Adrenal gland (tissue), 12 donors: ENCODE measurements around the gene AP2M1. TPM values are rescaled to one million over a fixed set of nuclear protein-coding genes. Genes with fewer than 3 reads are reported as not detected.

Experiments
- DNase-seq, 7 donors: peaks; one replicate each; pipeline ENCODE4 v3.0.0-alpha.2; 2019 to 2020
- H3K27ac ChIP-seq, 5 donors: fragments of 200-600 bp; sonication (generic) in 4 of 5; 1 replicate in 3 of 5; 2 replicates in 2 of 5; pipeline versions ENCODE4 v1.5.1 to v1.8.0; 2016 to 2020; ENCODE audit warnings: mild to moderate bottlenecking in 1 of 5
- H3K27me3 ChIP-seq: fragments of 200-600 bp; 2 replicates; pipeline ENCODE4 v1.8.0; 2021
- H3K36me3 ChIP-seq, 2 donors: fragments of 200-600 bp; replicated peaks in 1 of 2; 1 replicate in 1 of 2; 2 replicates in 1 of 2; pipeline versions ENCODE4 v1.5.1 to v1.8.0; 2018 to 2022
- H3K4me1 ChIP-seq, 2 donors: fragments of 200-600 bp; replicated peaks in 1 of 2; 1 replicate in 1 of 2; 2 replicates in 1 of 2; pipeline versions ENCODE4 v1.5.1 to v1.8.0; 2018 to 2021
- H3K4me3 ChIP-seq, 4 donors: fragments of 200-600 bp; sonication (generic) in 3 of 4; one replicate each; pipeline ENCODE4 v1.5.1; 2016 to 2018
- H3K9me3 ChIP-seq, 3 donors: fragments of 200-600 bp; sonication (generic) in 1 of 3; replicated peaks in 1 of 3; 1 replicate in 2 of 3; 2 replicates in 1 of 3; pipeline versions ENCODE4 v1.5.1 to v1.8.0; 2016 to 2021
- POLR2A ChIP-seq, 2 donors: fragments of 450-650 bp; IDR thresholded peaks; one replicate each; pipeline ENCODE4 v1.6.1; 2017; ENCODE audit warnings: antibody characterized with exemption in 2 of 2, mild to moderate bottlenecking in 2 of 2, moderate library complexity in 1 of 2
- WGBS, 4 donors: extraction: QIAGEN DNeasy Blood & Tissue Kit in 2 of 4; methylation state at CpG; one replicate each; pipeline versions ENCODE4 v1.1.5 to v1.1.7; 2013 to 2017; 5-methylcytosine and 5-hydroxymethylcytosine counted together
- intact Hi-C, 2 donors: fragments of 100-400 bp; cut with DNase I; formaldehyde crosslinking; loops; one replicate each; pipeline versions ENCODE4 v1.14.1 to v1.15.0; 2022 to 2023
- polyA plus RNA-seq, 3 donors: library from polyadenylated mRNA; stranded (reverse); fragments of 200-250 nt in 2 of 3; fragments of 350-450 nt in 1 of 3; fragmentation: Illumina TruSeq in 1 of 3; extraction: RNeasy Lipid Tissue Mini Kit (QIAGEN cat#74804) in 1 of 3; gene quantifications; one replicate each; pipeline ENCODE4 v1.2.3, GENCODE V29; 2013 to 2014
- total RNA-seq, 9 donors: library from RNA; depleted of rRNA in 4 of 9; stranded (reverse); fragments of >200 nt in 4 of 9; fragments of 120-200 nt in 1 of 9; fragmentation: NEBNext Ultra II Directional in 1 of 9; extraction: Animal tissue kit (Norgen Biotek cat#: 25700) in 1 of 9; gene quantifications; one replicate each; pipeline versions ENCODE4 v1.1.0 to v1.2.4, GENCODE V29; 2013 to 2023
- TF ChIP-seq, protein P1 (sequence below), 6 experiments: fragments of 450-650 bp in 4 of 6; fragments of 200-600 bp in 2 of 6; sonication (generic) in 1 of 6; IDR thresholded peaks; 1 replicate in 5 of 6; 2 replicates in 1 of 6; pipeline versions ENCODE4 v1.5.1 to v1.8.0; 2016 to 2021; ENCODE audit warnings: antibody characterized with exemption in 6 of 6, mild to moderate bottlenecking in 2 of 6, moderate library complexity in 1 of 6
- donor health status: healthy with polysubstance abuse.
- donor health status: Bipolar disorder and iron deficiency.
- donor health status: DM: yes; HTN: yes; CAD: no.
- donor health status: DM: no; HTN: no; CAD: no.
- donor health status: DM: no; HTN: no; CAD: no.
- donor health status: DM: yes; HTN: yes; CAD: no.

Gene AP2M1
- total and polyA plus RNA-seq, 12 donors = 250 to 882 (median 510) TPM

DNA sequence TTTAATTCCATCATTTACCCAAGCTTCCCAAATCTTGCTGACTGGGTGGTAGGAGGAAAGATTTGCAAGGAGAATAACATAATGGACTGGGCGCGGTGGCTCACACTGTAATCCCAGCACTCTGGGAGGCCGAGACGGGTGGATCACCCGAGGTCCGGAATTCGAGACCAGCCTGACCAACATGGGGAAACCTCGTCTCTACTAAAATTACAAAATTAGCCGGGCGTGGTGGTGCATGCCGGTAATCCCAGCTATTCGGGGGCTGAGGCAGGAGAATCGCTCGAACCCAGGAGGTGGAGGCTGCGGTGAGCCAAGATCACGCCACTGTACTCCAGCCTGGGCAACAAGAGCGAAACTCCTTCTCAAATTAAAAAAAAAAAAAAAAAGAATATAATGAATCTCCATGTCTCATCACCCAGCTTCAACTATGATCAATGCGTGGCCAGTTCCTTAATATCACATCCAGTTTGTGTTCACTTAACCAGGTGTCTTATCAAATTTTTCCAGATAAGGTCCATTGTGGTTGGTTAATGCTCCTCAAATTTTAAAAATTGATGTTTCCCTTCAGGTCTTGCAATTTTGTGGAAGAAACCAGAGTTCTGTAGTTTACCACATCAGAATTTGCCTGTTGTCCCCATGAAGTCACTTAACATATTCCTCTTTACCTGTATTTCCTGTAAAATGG is 10.0 kb downstream of the AP2M1 start:
- Histone ChIP-seq H3K9me3 (no peaks in the 10 kb centered on the region), H3K4me3 (no peak overlapping the region), H3K4me1 (peaks cover 24 to 46% of the 10 kb centered on the region in 2 donors), H3K36me3 (peaks cover 0 to 75% of the 10 kb centered on the region in 2 donors), H3K27ac (peak overlapping the region in 4 of 5 donors; percentile 76 to 92 (median 90)), H3K27me3 (no peaks in the 10 kb centered on the region)
- TF ChIP-seq, protein P1, sequence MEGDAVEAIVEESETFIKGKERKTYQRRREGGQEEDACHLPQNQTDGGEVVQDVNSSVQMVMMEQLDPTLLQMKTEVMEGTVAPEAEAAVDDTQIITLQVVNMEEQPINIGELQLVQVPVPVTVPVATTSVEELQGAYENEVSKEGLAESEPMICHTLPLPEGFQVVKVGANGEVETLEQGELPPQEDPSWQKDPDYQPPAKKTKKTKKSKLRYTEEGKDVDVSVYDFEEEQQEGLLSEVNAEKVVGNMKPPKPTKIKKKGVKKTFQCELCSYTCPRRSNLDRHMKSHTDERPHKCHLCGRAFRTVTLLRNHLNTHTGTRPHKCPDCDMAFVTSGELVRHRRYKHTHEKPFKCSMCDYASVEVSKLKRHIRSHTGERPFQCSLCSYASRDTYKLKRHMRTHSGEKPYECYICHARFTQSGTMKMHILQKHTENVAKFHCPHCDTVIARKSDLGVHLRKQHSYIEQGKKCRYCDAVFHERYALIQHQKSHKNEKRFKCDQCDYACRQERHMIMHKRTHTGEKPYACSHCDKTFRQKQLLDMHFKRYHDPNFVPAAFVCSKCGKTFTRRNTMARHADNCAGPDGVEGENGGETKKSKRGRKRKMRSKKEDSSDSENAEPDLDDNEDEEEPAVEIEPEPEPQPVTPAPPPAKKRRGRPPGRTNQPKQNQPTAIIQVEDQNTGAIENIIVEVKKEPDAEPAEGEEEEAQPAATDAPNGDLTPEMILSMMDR (IDR thresholded peaks at IDR 0.05) = no peak
- no peak for TF ChIP-seq POLR2A (IDR thresholded peaks at IDR 0.05)
- DNase-seq = no peak
- WGBS, 4 donors = 86 to 95% (median 93%) methylated on average over 17 to 18 of the region's 18 CpGs
- intact Hi-C loops = no loop called here

DNA sequence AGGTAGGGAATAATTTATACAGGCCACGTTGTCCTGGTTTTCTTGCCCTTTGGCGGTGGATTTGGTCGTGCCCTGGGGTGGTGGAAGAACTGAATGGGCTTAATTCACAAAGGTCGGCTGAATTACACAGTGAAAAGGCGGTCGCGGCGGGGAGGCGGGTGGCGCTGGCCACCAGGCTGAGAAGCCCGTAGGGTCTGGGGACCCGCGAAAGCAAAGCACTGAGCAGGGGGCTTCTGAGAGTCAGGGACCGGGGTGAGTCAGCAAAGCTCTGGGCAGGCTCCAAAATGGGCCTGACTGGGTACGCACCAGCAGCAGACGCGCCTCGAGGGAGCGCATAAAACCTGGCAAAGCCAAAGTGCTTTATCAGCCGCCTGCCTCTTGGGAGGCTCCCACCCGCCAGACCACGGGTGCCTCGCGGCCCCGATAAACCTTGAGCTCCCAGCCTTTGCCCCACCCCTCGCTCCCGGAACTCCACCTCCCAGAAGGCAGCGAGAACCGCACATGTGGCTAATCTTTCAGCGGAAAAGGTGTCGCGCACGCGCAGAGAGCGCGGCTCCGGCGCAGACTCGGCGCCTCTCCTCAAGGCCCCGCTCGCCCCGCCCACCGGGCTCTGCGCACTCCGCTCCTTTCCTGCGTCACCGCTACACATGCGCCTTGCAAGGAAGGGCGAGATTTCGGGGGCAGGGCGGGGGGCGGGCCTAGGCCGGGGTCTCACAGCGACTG is 11.0 kb downstream of the AP2M1 start:
- H3K27ac ChIP-seq = peak overlapping the region; percentile 35 to 92 (median 87)
- intact Hi-C loops = no loop called here
- TF ChIP-seq, protein P1 (IDR thresholded peaks at IDR 0.05) = no peak
- no peak for TF ChIP-seq POLR2A (IDR thresholded peaks at IDR 0.05)
- H3K9me3 ChIP-seq = no peaks in the 10 kb centered on the region
- peak; percentile 99 to 100 (median 99) for DNase-seq
- WGBS, 4 donors = 2 to 9% (median 2%) methylated on average over 17 to 55 of the region's 55 CpGs
- peak overlapping the region in 2 of 4 donors; percentile 61 for H3K4me3 ChIP-seq
- H3K4me1 ChIP-seq = peaks cover 24 to 50% of the 10 kb centered on the region in 2 donors
- peaks cover 0 to 75% of the 10 kb centered on the region in 2 donors for H3K36me3 ChIP-seq
- no peaks in the 10 kb centered on the region for H3K27me3 ChIP-seq

DNA sequence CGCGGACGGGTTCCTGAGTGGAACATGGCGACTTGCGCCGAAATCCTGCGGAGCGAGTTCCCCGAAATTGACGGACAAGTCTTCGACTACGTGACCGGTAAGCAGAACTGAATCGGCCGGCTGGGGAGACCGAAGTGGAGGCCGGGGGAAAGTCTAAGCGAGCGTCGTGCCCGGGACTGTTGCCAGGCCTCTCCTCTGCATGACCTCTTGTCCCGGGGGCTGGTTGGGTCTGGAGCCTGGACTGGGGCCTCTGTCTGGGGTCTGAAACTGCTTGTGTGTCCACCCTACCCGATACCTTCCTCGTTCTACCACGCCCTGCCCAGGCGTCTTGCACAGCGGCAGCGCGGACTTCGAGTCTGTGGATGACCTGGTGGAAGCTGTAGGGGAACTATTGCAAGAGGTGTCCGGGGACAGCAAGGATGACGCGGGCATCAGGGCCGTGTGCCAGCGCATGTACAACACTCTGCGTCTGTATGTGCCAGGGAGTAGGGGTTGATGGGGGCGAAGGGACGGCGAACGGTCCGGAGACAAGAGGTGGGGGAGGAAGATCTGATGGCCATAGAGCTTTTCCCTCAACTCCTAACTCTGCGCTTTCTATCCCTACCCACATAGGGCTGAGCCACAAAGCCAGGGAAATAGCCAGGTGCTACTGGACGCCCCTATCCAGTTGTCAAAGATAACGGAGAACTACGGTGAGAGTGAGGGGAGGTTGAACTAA is 11.7 kb downstream of the AP2M1 start, which contains the start of gene ABCF3:
ABCF3 (plus strand) TSS at position 16 of the 718 bp plus-strand sequence; CDS start at position 25, 9 bp downstream.
- DNase-seq = peak; percentile 68 to 88 (median 79)
- 0% methylated on average over 12 to 45 of the region's 45 CpGs for WGBS, 4 donors
- Histone ChIP-seq H3K27ac (peak within 1 kb of the TSS; percentile 35 to 92 (median 87)), H3K36me3 (peaks cover 0 to 75% of the 10 kb centered on the region in 2 donors), H3K27me3 (no peaks in the 10 kb centered on the region), H3K9me3 (no peaks in the 10 kb centered on the region), H3K4me1 (peaks cover 24 to 52% of the 10 kb centered on the region in 2 donors), H3K4me3 (peak within 1 kb of the TSS; percentile 17 to 61 (median 58))
- TF ChIP-seq, protein P1 (IDR thresholded peaks at IDR 0.05) = no peak
- TF ChIP-seq POLR2A (IDR thresholded peaks at IDR 0.05) = peak; percentile 61 to 82
- intact Hi-C loops = no loop called here

DNA sequence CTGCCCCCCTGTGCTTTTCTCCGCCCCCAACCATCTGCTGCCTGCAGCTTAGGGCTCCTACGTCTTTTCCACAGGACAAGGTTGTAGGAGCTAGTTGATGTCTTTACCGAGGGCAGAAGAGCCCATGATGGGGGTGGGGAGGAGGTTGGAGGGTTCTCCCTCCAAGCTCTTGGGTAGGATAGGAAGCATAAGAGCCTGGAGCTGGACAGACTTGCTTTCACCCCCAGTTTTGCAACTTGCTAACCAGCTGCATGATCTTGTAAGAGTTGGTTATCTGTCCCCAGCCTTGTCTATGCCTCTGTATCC is 12.2 kb downstream of the AP2M1 start:
- no peak for TF ChIP-seq POLR2A (IDR thresholded peaks at IDR 0.05)
- TF ChIP-seq, protein P1 (IDR thresholded peaks at IDR 0.05) = no peak
- WGBS, 4 donors = 0 to 12% (median 8%) methylated on average over 1 to 3 of the region's 3 CpGs
- H3K27ac ChIP-seq = peak overlapping the region; percentile 35 to 92 (median 87)
- H3K4me3 ChIP-seq = peak overlapping the region in 3 of 4 donors; percentile 56 to 61 (median 61)
- no peaks in the 10 kb centered on the region for H3K9me3 ChIP-seq
- peaks cover 24 to 52% of the 10 kb centered on the region in 2 donors for H3K4me1 ChIP-seq
- intact Hi-C loops = no loop called here
- no peaks in the 10 kb centered on the region for H3K27me3 ChIP-seq
- no peak for DNase-seq
- peaks cover 0 to 75% of the 10 kb centered on the region in 2 donors for H3K36me3 ChIP-seq
